ENCODE data around the gene FBXL4. TPM values are rescaled to one million over a fixed set of nuclear protein-coding genes. Genes with fewer than 3 reads are reported as not detected.

FBXL4 gene
- total RNA-seq, 6 experiments from 2014 or later, result 7.2 to 13.2 (median 11.3) TPM

GRCh38 chr6:98845211-98846020 lies 102.3 kb downstream of the FBXL4 start:
- Histone ChIP-seq H3K27me3 (peaks cover 0 to 31% of the 10 kb centered on the region in 2 donors), H3K4me1 (peaks cover 0 to 22% (median 6%) of the 10 kb centered on the region in 4 donors), H3K27ac (no peak overlapping the region), H3K36me3 (no peaks in the 10 kb centered on the region), H3K9me3 (no peaks in the 10 kb centered on the region), H3K4me3 (peak overlapping the region in 2 of 3 donors; percentile 14 to 20)
- peak; percentile 83 to 93 (median 88) for ATAC-seq
- peak; percentile 71 to 81 (median 77) for TF ChIP-seq CTCF (IDR thresholded peaks at IDR 0.05)
- TF ChIP-seq POLR2A (IDR thresholded peaks at IDR 0.05), result no peak
- 2% methylated on average over 15 of the region's 50 CpGs for WGBS (ENCODE audit: insufficient coverage, low coverage, low lambda C conversion rate, missing lambda C conversion rate)
- peak; percentile 71 to 73 (median 72) for DNase-seq
- intact Hi-C loops (cut with DNase I), result no loop called here

- no peaks in the 10 kb centered on the region for H3K9me3 ChIP-seq
- TF ChIP-seq POLR2A (IDR thresholded peaks at IDR 0.05), result no peak
- no peak for TF ChIP-seq CTCF (IDR thresholded peaks at IDR 0.05)
- no peak overlapping the region for H3K27ac ChIP-seq
- peak overlapping the region in 2 of 3 donors; percentile 14 to 20 for H3K4me3 ChIP-seq
- DNase-seq, result no peak
- peaks cover 0 to 22% (median 6%) of the 10 kb centered on the region in 4 donors for H3K4me1 ChIP-seq
- H3K36me3 ChIP-seq, result no peaks in the 10 kb centered on the region
- intact Hi-C loops (cut with DNase I), result no loop called here
- peaks cover 4 to 37% of the 10 kb centered on the region in 2 donors for H3K27me3 ChIP-seq
- 6% methylated on average over 32 of the region's 51 CpGs for WGBS (ENCODE audit: insufficient coverage, low coverage, low lambda C conversion rate, missing lambda C conversion rate)
- ATAC-seq, result peak in 2 of 4 donors; percentile 16 to 23
Measured at GRCh38 chr6:98844244-98845210, 103.2 kb downstream of the FBXL4 start.

GRCh38 chr6:98843271-98844243 lies 104.2 kb downstream of the FBXL4 start:
- peaks cover 0 to 22% (median 6%) of the 10 kb centered on the region in 4 donors for H3K4me1 ChIP-seq
- no peak for DNase-seq
- no peak for TF ChIP-seq CTCF (IDR thresholded peaks at IDR 0.05)
- TF ChIP-seq POLR2A (IDR thresholded peaks at IDR 0.05), result no peak

More at GRCh38 chr6:98843271-98844243, 104.2 kb downstream of the FBXL4 start:
- no peaks in the 10 kb centered on the region for H3K9me3 ChIP-seq
- ATAC-seq, result no peak
- no peak overlapping the region for H3K27ac ChIP-seq
- H3K4me3 ChIP-seq, result no peak overlapping the region
- intact Hi-C loops (cut with DNase I), result no loop called here
- H3K36me3 ChIP-seq, result no peaks in the 10 kb centered on the region
- WGBS (ENCODE audit: insufficient coverage, low coverage, low lambda C conversion rate, missing lambda C conversion rate), result 23% methylated on average over 11 of the region's 53 CpGs
- H3K27me3 ChIP-seq, result peaks cover 12 to 46% of the 10 kb centered on the region in 2 donors
